Fibroblast of the conjunctiva (primary cell): ENCODE measurements around the gene PASK.
"Not testable (repeated sequence)": the region's sequence is repeated elsewhere in the genome, so short reads cannot be mapped to it uniquely, and the experiment has no call there.

ENCODE experiments used
- DNase-seq: peaks from one replicate; pipeline ENCODE4 v3.0.0-alpha.2; 2010; ENCODE audit warnings: low read depth

Gene PASK

DNA sequence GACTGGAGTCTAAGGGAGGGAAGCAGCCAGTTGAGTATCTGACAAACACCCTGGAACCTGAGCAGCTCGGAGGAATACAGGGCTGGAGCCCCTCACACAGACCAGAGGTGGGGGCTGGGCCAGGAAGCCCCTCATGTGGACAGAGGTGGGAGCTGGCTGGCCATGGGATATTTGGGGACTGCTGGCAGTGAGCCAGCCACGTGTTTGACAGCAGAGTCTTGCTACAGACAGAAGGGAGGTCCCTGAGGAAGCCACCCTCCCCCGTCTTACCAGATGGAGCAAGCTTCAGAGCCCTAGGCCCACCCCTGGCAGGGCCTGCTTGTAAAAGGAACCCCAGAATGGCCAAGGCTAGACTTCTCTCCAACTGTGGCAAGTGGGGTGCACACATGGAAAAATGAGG lies 43.6 kb downstream of the PASK start:
- DNase-seq: no peak

DNA sequence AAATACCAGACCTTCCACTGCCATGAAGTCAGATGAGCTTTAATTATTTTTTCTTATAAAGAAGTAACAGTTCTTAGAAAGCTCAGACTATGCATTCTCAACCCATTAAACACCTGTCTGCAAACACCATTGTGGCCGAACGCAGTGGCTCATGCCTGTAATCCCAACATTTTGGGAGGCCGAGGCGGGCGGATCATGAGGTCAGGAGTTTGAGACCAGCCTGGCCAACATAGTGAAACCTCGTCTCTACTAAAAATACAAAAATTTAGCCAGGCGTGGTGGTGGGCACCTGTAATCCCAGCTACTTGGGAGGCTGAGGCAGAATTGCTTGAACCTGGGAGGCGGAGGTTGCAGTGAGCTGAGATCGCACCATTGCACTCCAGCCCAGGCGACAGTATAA lies 44.7 kb downstream of the PASK start:
- DNase-seq: not testable (repeated sequence)

DNA sequence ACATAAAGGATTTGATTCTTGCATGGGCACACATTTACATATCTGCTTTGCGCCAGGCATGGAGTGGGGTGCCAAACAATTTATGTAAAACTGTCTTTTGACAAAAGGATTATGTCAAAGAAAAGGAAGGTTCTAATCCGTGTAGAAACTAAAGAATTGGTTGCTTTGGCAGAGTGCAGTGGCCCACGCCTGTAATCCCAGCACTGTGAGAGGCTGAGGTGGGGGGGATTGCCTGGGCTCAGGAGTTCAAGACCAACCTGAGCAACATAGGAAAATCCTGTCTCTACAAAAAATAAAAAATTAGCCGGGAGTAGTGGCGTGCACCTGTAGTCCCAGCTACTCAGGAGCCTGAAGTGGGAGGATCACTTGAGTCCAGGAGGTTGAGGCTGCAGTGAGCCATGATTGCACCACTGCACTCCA lies 46.1 kb downstream of the PASK start:
- DNase-seq: no peak

DNA sequence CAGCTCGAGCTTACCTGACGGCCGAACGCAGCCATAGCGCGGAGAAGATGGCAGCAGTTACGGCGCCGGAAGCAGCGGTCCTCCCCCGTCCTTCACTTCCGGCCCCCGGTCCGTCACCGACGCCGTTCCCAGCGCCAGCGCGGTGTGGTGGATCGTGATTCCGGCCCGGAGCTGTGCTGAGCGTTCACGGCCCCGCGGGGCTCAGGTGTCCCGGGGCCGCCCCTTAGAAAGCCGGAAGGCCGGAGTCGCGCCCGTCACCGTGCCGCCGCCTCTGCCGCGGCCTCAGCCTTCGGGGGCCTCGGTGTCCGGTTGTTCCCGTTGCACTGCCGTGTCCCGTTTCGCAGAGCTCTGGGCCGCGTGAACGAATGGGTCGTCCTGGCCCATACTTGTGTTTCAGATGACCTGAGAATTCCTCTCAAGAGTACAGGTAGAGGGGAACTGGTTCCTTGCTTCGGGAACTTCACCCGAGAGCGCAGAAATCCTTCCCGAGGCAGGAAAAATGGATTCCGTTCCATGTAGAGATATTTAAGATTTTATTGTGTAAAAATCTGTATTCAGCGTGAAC lies 47.0 kb downstream of the PASK start, which contains the start of gene MTERF4:
MTERF4 (minus strand) TSS at position 49 of the 565 bp plus-strand sequence; CDS start at position 35, 14 bp downstream.
- DNase-seq: peak; percentile 59

DNA sequence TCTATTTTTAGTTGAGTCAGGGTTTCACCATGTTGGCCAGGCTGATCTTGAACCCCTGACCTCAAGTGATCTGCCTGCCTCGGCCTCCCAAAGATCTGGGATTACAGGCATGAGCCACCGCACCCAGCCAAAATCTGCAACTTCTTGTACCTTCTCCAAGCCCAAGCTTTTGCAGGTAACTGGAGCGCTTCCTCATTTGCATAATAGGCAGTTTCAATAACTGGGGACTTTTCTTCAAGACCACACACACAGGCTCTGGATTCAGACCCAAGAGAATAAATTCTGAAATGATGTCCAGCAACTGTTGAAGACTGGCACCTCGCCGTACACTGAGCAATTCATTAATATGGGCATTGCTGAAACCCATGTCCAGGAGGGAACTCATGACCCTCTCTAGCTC lies 50.0 kb downstream of the PASK start:
- no peak for DNase-seq

DNA sequence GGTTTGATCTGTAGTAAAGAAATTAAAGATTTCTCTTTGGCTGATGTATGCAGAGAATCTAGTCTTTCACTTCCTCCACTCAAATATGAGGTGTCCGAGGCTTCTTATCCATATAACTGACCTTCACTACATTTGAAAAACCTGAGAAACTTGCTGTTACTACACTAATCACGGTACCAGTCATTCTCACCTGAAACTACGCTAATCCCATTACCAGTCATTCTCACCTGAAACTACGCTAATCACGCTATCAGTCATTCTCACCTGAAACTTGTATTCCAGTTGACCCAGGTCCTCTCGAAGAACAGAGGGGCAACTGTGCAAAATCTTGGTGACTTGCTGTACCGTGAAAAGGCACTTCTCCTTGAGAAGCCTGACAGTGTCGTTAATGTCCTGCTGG lies 52.3 kb downstream of the PASK start:
- DNase-seq: no peak

DNA sequence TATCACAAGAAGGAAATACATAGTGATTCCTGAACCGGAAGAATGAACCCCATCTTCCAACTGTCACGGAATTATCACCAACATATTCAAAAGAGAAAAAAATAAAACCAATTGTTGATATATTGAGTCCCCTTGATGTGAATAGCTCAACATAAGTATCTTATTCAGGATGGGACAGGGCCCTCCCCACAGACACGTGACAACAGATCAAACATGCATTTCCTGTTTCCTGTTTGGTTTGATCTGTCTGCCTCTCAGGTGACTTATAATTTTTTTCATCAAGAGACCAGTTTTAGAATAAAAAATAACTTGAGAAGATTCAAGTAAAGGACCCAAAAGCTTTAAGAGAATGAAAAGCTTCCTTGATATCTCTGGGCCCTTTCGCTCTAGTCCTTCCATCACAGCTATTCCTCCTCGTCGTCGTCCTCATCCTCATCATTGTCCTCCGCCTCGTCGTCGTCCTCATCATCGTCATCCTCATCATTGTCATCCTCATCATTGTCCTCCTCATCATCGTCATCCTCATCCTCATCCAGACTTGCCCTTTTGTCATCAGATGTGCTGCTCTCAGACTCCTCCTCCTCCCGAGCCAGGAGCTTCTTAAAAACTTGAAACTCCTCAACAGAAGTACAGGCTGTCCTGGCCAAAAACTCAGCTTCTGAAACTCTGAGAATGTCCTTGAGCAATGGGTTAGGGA lies 53.5 kb downstream of the PASK start:
- no peak for DNase-seq

DNA sequence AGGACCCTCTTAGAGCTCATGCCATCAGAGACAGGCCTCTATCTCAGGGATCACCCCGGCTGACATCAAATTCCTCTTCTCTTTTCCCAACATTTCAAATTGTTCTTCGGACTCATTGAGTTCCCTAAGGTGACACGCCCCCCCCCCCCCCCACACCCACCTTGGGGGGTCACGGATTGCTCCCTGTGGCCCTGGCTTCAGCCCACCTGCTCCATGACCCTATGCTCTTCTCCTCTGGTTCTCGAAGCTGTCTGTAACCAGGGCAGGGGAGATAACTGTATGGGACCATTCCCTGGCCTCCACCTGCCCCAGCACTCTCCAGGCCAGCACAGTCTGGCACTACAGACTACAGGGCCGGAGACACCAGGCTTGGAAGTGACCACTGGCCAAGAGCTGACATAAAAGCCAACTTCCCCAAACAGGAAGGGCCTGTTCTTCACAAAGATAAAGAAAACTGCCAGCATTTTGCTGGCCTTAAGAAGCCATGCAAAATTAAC lies 54.3 kb downstream of the PASK start:
- no peak for DNase-seq

DNA sequence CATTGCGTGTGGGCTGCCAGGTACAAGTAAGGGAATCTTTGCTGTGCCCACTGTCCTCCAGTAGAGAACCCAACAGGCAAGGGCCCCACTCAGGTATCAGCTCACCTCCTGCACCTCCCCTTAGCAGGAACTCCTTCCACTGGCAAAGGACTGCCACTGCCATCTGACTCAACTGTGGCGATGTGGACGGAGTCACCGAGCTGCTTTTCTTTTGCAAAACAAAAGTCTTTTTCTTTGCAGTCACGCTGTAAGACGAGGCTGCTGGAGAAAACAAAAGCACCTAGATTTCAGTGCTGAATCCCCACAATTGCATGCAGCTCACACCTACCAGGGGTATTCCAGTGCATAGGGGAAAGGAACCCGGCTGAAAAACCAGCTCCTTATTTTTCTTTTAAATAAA lies 55.1 kb downstream of the PASK start:
- DNase-seq: no peak

DNA sequence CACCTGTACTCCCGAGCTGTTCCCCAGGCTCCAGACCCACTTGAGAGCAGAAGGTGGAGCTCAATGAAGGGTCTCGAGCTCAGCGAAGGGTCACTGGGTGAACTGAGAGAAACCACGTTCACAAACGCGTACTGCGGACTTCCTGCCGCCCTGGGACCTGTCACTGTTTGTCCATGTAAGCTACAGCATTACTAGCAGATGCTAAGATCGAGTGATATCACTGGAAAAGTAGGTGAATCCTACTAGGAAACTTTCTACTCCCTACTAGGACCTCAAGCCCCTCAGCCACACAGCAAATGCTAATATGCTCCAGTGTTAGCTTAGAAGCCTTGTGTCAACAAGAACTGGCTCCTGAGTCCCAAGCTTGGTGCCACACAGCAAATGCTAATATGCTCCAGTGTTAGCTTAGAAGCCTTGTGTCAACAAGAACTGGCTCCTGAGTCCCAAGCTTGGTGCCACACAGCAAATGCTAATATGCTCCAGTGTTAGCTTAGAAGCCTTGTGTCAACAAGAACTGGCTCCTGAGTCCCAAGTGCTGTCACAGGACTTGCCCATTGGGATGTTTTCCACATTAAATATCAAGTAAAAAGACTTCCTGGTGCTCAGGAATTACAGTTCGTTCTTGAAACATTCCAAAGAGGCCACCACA lies 56.0 kb downstream of the PASK start:
- not testable (repeated sequence) for DNase-seq

DNA sequence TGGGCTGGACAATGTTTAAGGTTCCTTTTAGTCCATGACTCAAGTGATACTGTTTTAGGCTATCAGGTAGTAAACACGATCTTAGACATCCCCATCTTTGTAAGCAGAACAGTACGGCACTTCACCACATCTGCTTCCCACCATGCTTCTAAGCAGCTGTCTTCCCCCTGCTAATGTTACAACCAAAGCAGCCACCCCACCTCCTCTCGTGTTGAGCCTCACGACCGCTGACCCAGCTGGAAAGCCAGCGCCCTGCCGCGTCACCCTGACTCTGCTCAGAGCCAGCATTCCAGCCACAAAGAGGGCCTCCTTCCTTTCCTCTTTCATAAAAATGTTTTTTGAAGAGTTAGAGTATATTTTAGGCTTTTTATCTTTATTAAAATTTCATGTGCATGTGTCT lies 56.6 kb downstream of the PASK start:
- no peak for DNase-seq

DNA sequence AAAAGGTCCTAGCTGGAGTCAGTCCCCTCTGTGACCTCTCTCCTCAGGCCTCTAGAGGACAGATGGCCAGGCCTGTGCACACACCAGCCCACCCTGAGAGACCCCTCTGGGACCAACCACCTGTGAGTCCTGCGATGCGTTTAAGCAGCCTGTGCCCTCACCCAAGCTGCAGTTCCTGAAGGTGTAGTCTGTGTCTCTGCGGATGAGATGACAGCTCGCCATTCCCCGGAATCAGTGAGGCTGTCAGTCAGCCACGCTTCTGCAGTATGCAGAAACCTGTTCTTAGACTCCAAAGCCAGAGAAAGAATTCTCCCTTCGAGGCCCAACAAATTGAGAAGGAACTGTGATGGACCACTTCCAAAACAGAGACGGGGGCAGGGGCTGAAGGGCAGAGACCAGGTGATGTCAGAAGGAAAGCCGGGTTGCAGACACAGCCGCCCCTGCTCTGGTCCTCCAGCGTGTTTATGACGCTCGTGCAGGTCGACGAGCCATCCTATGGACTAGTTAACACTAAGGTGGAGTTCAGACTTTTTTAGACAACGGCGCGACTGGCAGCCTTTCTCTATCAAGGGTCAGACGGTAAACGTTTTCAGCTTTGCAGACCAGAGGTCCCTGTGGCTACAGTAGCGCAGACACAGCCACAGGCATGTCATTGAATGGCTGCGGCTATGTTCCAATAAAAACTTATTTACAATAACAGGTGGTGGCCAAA lies 57.4 kb downstream of the PASK start:
- no peak for DNase-seq

DNA sequence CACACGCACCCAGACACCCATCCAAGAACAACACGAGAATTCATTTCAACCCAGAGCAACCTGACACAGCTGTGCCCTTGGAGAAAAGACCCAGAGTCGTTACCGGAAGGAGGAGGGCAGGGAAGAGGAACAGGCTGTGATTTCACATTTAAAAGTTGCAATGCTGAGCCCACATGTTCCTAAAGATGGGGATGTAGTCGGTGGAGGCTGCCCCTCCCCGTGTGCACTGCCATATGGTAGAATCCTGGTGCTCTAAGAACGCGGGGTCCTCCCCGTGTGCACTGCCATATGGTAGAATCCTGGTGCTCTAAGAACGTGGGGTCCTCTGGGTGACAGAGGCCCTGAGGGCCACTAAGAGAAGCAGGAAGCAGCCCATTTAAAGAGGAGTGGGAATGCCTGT lies 58.1 kb downstream of the PASK start:
- DNase-seq: no peak

DNA sequence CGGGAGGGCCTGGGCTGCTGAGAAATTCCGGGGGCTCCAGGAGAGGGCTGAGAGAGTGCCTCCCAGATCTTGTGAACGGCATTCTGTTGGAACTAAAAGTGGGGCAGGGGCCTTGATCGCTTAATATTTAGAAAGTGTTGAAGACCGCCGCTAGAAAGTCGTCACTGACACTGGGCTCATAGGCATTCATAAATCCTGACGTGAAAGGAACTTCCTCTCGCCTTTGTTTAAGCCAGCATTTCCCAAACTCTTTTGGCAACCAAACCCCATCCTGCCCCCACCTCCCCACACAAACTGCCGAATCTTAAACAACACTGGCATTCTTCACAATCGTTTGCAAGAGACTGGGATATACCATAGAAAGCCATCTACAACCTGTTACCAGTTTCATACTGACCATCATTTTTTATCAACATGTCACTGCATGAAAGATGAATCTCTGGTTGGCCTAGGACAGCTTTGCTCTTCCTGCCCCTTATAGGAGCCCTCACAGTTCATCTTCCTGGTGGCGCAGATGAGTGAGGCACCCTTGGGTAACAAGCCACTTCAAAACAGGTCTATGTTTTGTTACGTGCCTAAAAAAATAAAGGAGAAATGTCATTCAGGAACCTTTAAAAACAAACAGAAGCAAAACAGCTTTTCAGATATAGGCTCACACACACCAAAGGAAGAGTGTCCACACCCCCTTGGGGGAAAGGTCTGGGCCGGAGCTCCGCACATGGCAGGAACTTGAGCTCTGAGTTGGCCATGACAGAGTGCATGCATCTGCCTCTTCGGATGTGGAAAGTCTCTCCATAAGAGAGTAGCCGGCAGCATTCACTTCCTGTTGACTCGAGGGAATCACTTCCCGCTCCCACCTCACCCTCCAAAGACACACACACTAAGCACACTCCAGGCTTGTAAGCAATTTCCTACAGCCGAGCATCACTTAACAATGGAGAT lies 60.2 kb downstream of the PASK start:
- no peak for DNase-seq

DNA sequence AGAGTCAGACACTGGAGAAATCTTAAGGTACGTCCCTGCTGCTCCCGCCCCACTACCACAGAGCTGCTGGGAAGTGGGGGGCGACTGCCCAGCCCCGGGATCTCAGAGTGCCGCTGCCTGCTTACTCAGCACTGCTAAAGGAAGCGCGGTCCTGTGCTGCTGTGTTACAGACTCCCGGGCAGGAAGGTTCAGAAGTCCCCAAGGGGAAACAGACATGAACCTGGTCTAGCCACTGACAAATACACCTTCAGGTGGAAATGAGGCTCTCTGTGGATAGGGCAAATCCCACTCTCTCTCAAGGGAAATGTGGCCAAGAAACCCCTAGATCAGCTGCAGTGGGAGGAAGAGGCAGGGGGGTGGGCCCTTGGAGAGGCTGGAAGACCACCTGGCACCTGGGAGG lies 60.9 kb downstream of the PASK start:
- DNase-seq: no peak

DNA sequence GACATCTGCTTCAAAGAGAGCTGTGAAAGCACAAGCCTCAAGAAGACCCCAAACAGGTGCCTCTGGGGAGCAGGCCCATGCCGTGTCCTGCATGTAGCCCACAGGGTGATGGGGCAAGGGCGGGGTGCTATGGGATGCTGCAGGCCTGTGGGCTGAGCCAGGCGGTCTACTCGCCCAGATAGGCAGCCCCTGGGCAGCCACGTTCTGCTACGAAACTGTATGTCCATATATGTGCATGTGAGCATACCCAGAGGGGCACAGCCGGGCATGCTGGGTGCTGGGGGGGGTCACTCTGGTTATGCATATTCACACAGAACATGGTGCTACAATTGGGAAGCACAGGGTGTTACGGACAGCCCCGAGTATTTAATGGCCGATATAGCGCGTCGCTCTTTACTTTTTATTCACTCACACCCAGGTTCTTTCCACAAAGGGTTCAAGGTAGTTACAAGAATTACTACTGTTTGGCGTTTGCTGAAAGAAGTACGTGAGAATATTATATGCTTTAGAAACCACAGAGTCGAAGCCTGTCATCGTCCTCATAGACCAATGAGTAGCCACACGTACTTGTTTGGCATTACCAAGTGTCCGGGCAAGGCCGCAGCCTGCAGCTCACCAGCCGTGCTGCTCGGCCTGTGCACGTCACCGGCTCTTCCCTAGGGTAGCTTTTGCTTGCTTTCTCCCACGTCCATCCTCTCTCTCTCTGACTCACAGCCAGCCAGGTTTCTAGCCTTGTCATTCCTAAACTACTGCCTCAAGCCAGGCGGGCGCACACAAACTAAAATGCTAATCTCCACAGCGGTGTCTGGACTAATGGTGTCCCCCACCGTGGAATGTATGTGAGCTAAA lies 61.6 kb downstream of the PASK start:
- no peak for DNase-seq

DNA sequence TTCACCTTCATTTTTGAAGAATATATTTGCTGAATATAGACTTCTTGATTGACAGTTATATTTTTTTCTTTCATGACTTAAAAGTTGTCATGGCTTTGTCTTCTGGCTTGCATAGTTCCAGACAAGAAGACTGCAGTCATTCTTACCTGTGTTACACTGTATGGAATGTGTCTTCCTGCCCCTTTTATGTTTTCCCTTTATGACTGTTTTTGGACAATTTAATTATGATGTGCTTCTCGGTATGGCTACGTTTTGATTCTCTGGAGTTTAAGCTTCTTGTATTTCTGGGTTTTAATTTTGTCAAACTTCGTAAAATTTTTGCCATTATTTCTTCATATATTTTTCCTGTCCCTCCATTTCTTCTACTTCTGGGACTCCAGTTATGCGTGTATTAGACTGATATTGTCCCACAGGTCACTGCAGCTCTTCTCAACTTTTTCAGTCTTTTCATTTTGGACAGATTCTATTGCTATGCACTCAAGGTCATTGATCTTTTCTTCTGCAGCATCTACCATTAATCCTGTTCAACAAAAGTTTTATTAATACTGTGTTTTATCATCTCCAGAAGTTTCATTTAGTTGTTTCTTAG lies 64.3 kb downstream of the PASK start:
- no peak for DNase-seq

DNA sequence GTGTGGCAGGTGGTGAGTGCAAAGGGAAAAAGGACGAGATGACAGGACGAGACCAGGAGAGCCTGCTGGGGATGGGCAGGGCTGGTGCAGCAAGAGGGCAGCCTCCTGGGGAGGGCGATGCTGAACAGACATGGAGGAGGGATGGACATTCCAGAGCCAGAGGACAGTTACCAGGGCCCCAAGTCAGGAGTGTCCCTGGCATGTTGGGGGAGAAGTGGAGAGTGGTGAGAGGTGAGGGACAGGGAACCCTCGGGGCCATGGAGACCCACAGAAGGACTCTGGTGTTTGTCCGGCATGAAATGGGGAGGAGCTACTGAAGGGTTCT lies 66.2 kb downstream of the PASK start:
- no peak for DNase-seq

DNA sequence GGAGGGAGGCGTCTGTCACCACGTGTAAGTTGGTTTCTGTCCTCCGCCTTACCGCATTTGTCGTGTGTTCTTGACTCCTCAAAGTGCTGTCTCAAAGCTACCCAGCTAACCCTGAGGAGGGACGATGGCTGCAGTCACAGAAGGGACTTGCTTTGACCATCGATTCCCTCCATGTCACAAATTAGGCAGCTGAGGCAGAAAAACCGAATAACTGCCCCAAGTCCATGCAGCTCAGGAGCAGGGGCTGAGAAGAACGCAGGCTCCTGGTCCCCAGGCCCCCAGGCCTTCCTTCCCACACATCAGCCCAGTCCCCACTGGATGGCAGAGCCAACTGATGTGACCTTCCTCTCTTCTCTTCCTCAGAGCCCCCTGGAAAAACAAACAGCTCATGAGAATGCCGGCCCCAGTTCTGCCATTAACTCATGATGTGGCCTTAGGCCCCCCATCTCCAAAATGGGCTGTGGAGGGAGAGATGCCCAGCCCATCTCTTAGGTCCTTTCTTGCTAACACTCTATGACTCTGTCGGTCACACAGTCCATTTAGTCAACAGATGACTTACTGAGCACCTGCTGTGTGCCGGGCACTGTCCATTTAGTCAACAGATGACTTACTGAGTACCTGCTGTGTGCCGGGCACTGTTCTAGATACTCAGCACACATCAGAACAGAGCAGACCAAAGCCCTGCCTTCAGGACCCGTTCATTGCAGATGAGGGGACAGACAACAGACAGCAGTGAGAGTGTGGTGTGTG lies 66.8 kb downstream of the PASK start:
- no peak for DNase-seq
